Mesenchymal stem cell (in vitro differentiated cells and primary cell): ENCODE results near the gene CD2AP.
A peak's percentile ranks its signal among the peaks of the same experiment; 100 is the strongest.

Experiments
- DNase-seq: peaks from one replicate; pipeline ENCODE4 v3.0.0-alpha.2; 2013
- H2AFZ ChIP-seq: one replicate; pipeline ENCODE4 v1.6.1; 2013; ENCODE audit warnings: low read depth, mild to moderate bottlenecking, control low read depth, inconsistent platforms, low read length, moderate library complexity
- H2AK5ac ChIP-seq: 2 replicates; pipeline ENCODE4 v1.6.1; 2013; ENCODE audit warnings: low read length, moderate library complexity, mild to moderate bottlenecking, inconsistent platforms; ENCODE audit not compliant: severe bottlenecking
- H2BK120ac ChIP-seq: one replicate; pipeline ENCODE4 v1.6.1; 2013; ENCODE audit warnings: low read depth, mild to moderate bottlenecking, inconsistent platforms, low read length, moderate library complexity
- H2BK12ac ChIP-seq, 2 experiments: one replicate each; pipeline ENCODE4 v1.6.1; 2013; ENCODE audit warnings: inconsistent platforms in 2 of 2, low read length in 2 of 2, mild to moderate bottlenecking in 2 of 2, moderate library complexity in 2 of 2, control low read depth in 1 of 2
- H2BK15ac ChIP-seq: one replicate; pipeline ENCODE4 v1.6.1; 2013; ENCODE audit warnings: mild to moderate bottlenecking, low read depth, inconsistent platforms; ENCODE audit not compliant: poor library complexity, severe bottlenecking
- H2BK5ac ChIP-seq: 2 replicates; pipeline ENCODE4 v1.6.1; 2013; ENCODE audit warnings: low read depth, mild to moderate bottlenecking, low read length, control low read depth, inconsistent platforms; ENCODE audit not compliant: poor library complexity, severe bottlenecking
- H3K14ac ChIP-seq, 2 experiments: one replicate each; pipeline ENCODE4 v1.6.1; 2013; ENCODE audit warnings: inconsistent platforms in 2 of 2, low read length in 2 of 2, control low read depth in 1 of 2, mild to moderate bottlenecking in 1 of 2, moderate library complexity in 1 of 2
- H3K18ac ChIP-seq, 2 experiments: one replicate each; pipeline ENCODE4 v1.6.1; 2013; ENCODE audit warnings: inconsistent platforms in 2 of 2, low read length in 2 of 2, control low read depth in 1 of 2, low read depth in 1 of 2, mild to moderate bottlenecking in 1 of 2
- H3K23ac ChIP-seq, 2 experiments: one replicate each; pipeline ENCODE4 v1.6.1; 2013; ENCODE audit warnings: inconsistent platforms in 2 of 2, low read length in 2 of 2, mild to moderate bottlenecking in 2 of 2, moderate library complexity in 2 of 2, control low read depth in 1 of 2
- H3K27ac ChIP-seq: 2 replicates; pipeline ENCODE4 v1.5.1; 2013; ENCODE audit warnings: mild to moderate bottlenecking, moderate library complexity, low read length, control low read depth, inconsistent platforms; ENCODE audit not compliant: poor library complexity, severe bottlenecking
- H3K27me3 ChIP-seq, 2 experiments: 2 replicates each; pipeline versions ENCODE4 v1.6.1 to v1.7.0; 2013; ENCODE audit warnings: low read length in 2 of 2, mild to moderate bottlenecking in 2 of 2, moderate library complexity in 2 of 2, control low read depth in 1 of 2, inconsistent platforms in 1 of 2; ENCODE audit not compliant: control insufficient read depth in 1 of 2, insufficient read depth in 1 of 2
- H3K36me3 ChIP-seq, 2 experiments: 2 replicates each; pipeline versions ENCODE4 v1.6.1 to v1.7.0; 2013; ENCODE audit warnings: low read length in 2 of 2, control low read depth in 1 of 2, inconsistent platforms in 1 of 2, low read depth in 1 of 2, mild to moderate bottlenecking in 1 of 2; ENCODE audit not compliant: insufficient read depth in 2 of 2, control insufficient read depth in 1 of 2
- H3K4ac ChIP-seq, 2 experiments: one replicate each; pipeline ENCODE4 v1.6.1; 2013; ENCODE audit warnings: inconsistent platforms in 2 of 2, low read length in 2 of 2, mild to moderate bottlenecking in 2 of 2, moderate library complexity in 2 of 2, control low read depth in 1 of 2, low read depth in 1 of 2
- H3K4me1 ChIP-seq: 2 replicates; pipeline ENCODE4 v1.6.1; 2013; ENCODE audit warnings: low read depth, low read length, control low read depth; ENCODE audit not compliant: control insufficient read depth, insufficient read depth
- H3K4me2 ChIP-seq: 2 replicates; pipeline ENCODE4 v1.6.1; 2013; ENCODE audit warnings: low read length, mild to moderate bottlenecking, inconsistent platforms; ENCODE audit not compliant: poor library complexity, severe bottlenecking
- H3K4me3 ChIP-seq, 2 experiments: 2 replicates each; pipeline versions ENCODE4 v1.5.1 to v1.7.0; 2013; ENCODE audit warnings: low read length in 2 of 2, mild to moderate bottlenecking in 2 of 2, control low read depth in 1 of 2, low read depth in 1 of 2; ENCODE audit not compliant: insufficient read depth in 1 of 2
- H3K79me1 ChIP-seq: replicated peaks from 2 replicates; pipeline ENCODE4 v1.6.1; 2013; ENCODE audit warnings: mild to moderate bottlenecking, control low read depth, low read length, inconsistent platforms; ENCODE audit not compliant: poor library complexity, severe bottlenecking
- H3K9ac ChIP-seq: 2 replicates; pipeline ENCODE4 v1.7.0; 2013; ENCODE audit warnings: mild to moderate bottlenecking, low read length, moderate library complexity
- H3K9me3 ChIP-seq: 2 replicates; pipeline ENCODE4 v1.7.0; 2013; ENCODE audit warnings: mild to moderate bottlenecking, low read length; ENCODE audit not compliant: control insufficient read depth
- H4K8ac ChIP-seq: one replicate; pipeline ENCODE4 v1.6.1; 2013; ENCODE audit warnings: inconsistent platforms, mild to moderate bottlenecking, low read length, moderate library complexity
- H4K91ac ChIP-seq: one replicate; pipeline ENCODE4 v1.6.1; 2013; ENCODE audit warnings: mild to moderate bottlenecking, low read length, inconsistent platforms
- WGBS: methylation state at CpG from one replicate; pipeline ENCODE4 v1.1.7; 2013; ENCODE audit warnings: mixed read lengths; 5-methylcytosine and 5-hydroxymethylcytosine counted together

The CD2AP gene

DNA sequence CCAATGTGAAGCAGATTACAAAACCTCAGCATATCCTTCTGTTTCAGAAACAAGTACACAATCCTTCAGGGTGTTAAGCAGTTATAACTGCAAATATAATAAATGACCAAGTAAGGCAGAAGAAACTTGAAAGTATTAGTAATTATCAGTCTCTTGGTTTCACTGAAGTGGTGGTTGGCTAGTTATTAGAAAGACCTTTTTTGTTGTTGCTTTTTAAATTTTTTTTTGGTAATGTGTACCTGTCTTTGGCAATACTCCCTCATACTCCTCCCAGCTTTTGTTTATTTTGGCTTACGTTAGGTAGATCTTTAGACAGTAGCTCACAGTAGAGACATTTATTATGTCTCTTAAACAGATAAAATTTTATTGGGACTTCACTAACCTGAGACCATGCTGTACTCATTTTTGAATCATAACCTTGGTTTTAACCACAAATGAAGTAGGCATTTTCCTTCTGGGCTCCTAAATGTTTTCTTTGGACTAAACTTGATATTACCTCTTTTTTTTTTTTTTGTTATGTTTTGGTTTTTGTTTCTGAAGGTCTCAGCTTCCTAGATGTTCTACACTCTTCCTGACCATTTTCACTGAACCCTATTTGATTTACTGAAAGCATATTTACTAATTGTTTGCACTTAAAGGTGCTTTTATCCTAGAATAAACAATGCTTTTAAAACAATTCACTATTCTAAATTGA, 6.4 kb downstream of the CD2AP start:
- Histone ChIP-seq H2BK5ac (peak overlapping the region; percentile 73), H3K23ac (no peak overlapping the region), H3K27me3 (no peaks in the 10 kb centered on the region), H2AFZ (no peak overlapping the region), H2BK120ac (no peak overlapping the region), H3K4me1 (peaks cover 9% of the 10 kb centered on the region), H4K8ac (no peak overlapping the region), H3K4me3 (peak overlapping the region in 1 of 2 experiments; percentile 38), H3K36me3 (no peaks in the 10 kb centered on the region), H2BK15ac (no peak overlapping the region), H3K9ac (peak overlapping the region; percentile 68), H3K4me2 (peak overlapping the region; percentile 34), H3K27ac (peak overlapping the region; percentile 55), H3K4ac (no peak overlapping the region), H4K91ac (no peak overlapping the region), H3K79me1 (no peaks in the 10 kb centered on the region), H3K18ac (no peak overlapping the region), H3K9me3 (no peaks in the 10 kb centered on the region), H2BK12ac (no peak overlapping the region), H2AK5ac (no peak overlapping the region), H3K14ac (no peak overlapping the region)
- no CpG with 5 or more reads among the region's 1 CpG for WGBS
- DNase-seq, result peak; percentile 6

- Histone ChIP-seq H2AFZ (no peak overlapping the region), H3K9ac (peak overlapping the region; percentile 68), H3K4me2 (peak overlapping the region; percentile 39), H3K4me1 (peaks cover 9% of the 10 kb centered on the region), H3K27ac (peak overlapping the region; percentile 65), H2BK5ac (no peak overlapping the region), H2BK12ac (no peak overlapping the region), H3K79me1 (no peaks in the 10 kb centered on the region), H3K4ac (no peak overlapping the region), H3K18ac (no peak overlapping the region), H3K23ac (no peak overlapping the region), H2BK120ac (no peak overlapping the region), H3K4me3 (peak overlapping the region in 1 of 2 experiments; percentile 38), H3K9me3 (no peaks in the 10 kb centered on the region), H3K27me3 (no peaks in the 10 kb centered on the region), H3K36me3 (no peaks in the 10 kb centered on the region), H4K8ac (no peak overlapping the region), H3K14ac (no peak overlapping the region), H4K91ac (no peak overlapping the region), H2BK15ac (no peak overlapping the region), H2AK5ac (no peak overlapping the region)
- WGBS, result 0% methylated on average over 1 of the region's 3 CpGs
- DNase-seq, result peak; percentile 85
Observed at GRCh38 chr6:47484616-47485015, 7.0 kb downstream of the CD2AP start.

GRCh38 chr6:47485083-47485482, 7.5 kb downstream of the CD2AP start:
- no peak overlapping the region for H3K4me3 ChIP-seq
- no peaks in the 10 kb centered on the region for H3K79me1 ChIP-seq
- peak overlapping the region; percentile 39 for H3K4me2 ChIP-seq
- DNase-seq, result no peak
- H4K8ac ChIP-seq, result no peak overlapping the region
- H3K9ac ChIP-seq, result peak overlapping the region; percentile 23
- no peak overlapping the region for H3K4ac ChIP-seq
- no peak overlapping the region for H4K91ac ChIP-seq
- WGBS, result 68% methylated on average over 2 of the region's 2 CpGs
- H2BK15ac ChIP-seq, result no peak overlapping the region
- no peaks in the 10 kb centered on the region for H3K27me3 ChIP-seq
- H3K4me1 ChIP-seq, result peaks cover 9% of the 10 kb centered on the region
- no peaks in the 10 kb centered on the region for H3K9me3 ChIP-seq
- H3K27ac ChIP-seq, result peak overlapping the region; percentile 65
- no peak overlapping the region for H2BK12ac ChIP-seq
- no peak overlapping the region for H2BK5ac ChIP-seq
- H3K14ac ChIP-seq, result no peak overlapping the region
- no peaks in the 10 kb centered on the region for H3K36me3 ChIP-seq
- no peak overlapping the region for H3K18ac ChIP-seq
- H2AFZ ChIP-seq, result no peak overlapping the region
- H2AK5ac ChIP-seq, result no peak overlapping the region
- H3K23ac ChIP-seq, result no peak overlapping the region
- no peak overlapping the region for H2BK120ac ChIP-seq

GRCh38 chr6:47485491-47486135, 8.0 kb downstream of the CD2AP start:
- no peak overlapping the region for H2AK5ac ChIP-seq
- peak; percentile 10 for DNase-seq
- no peaks in the 10 kb centered on the region for H3K79me1 ChIP-seq
- no peak overlapping the region for H4K91ac ChIP-seq
- no peak overlapping the region for H3K9ac ChIP-seq
- H2BK12ac ChIP-seq, result no peak overlapping the region
- H3K18ac ChIP-seq, result no peak overlapping the region
- no peaks in the 10 kb centered on the region for H3K27me3 ChIP-seq
- H3K4me3 ChIP-seq, result no peak overlapping the region
- no peak overlapping the region for H3K4me2 ChIP-seq
- H3K27ac ChIP-seq, result no peak overlapping the region
- H2BK5ac ChIP-seq, result no peak overlapping the region
- H3K4me1 ChIP-seq, result peaks cover 9% of the 10 kb centered on the region
- H3K9me3 ChIP-seq, result no peaks in the 10 kb centered on the region
- H2AFZ ChIP-seq, result no peak overlapping the region
- H3K14ac ChIP-seq, result no peak overlapping the region
- no peak overlapping the region for H2BK15ac ChIP-seq
- no peak overlapping the region for H3K23ac ChIP-seq
- H4K8ac ChIP-seq, result no peak overlapping the region
- H3K36me3 ChIP-seq, result no peaks in the 10 kb centered on the region
- H3K4ac ChIP-seq, result no peak overlapping the region
- H2BK120ac ChIP-seq, result no peak overlapping the region
